NCI-H1694 treated with DMSO at 0.1 percent for 48 hours (cell line): ENCODE data around the gene KCNJ11.

Experiments
- DNase-seq: peaks from one replicate; lab custom pipeline; 2025; lab: John Stamatoyannopoulos, UW

The KCNJ11 gene

GRCh38 chr11:17391493-17392355 lies 3.3 kb upstream of the KCNJ11 start:
- no peak for DNase-seq

GRCh38 chr11:17389957-17390649 lies 1.6 kb upstream of the KCNJ11 start:
- no peak for DNase-seq

- peak; percentile 44 for DNase-seq
Observed at GRCh38 chr11:17389211-17389956, 925 bp upstream of the KCNJ11 start.

GRCh38 chr11:17387811-17388210 lies 648 bp downstream of the KCNJ11 start:
- no peak for DNase-seq

- DNase-seq, result no peak
Observed at GRCh38 chr11:17387254-17387653, 1.2 kb downstream of the KCNJ11 start.

GRCh38 chr11:17386331-17387084 lies 2.0 kb downstream of the KCNJ11 start:
- DNase-seq, result peak; percentile 34

GRCh38 chr11:17385926-17386325 lies 2.5 kb downstream of the KCNJ11 start:
- no peak for DNase-seq

- no peak for DNase-seq
Observed at GRCh38 chr11:17385492-17385891, 3.0 kb downstream of the KCNJ11 start.

- peak; percentile 56 for DNase-seq
Observed at GRCh38 chr11:17384002-17384511, 4.4 kb downstream of the KCNJ11 start.

- DNase-seq, result no peak
Observed at GRCh38 chr11:17383461-17383860, 5.0 kb downstream of the KCNJ11 start.

GRCh38 chr11:17382046-17382728 lies 6.3 kb downstream of the KCNJ11 start:
- no peak for DNase-seq

- no peak for DNase-seq
Observed at GRCh38 chr11:17381156-17381555, 7.3 kb downstream of the KCNJ11 start.

- DNase-seq, result no peak
Observed at GRCh38 chr11:17379383-17380180, 8.9 kb downstream of the KCNJ11 start.

GRCh38 chr11:17378655-17379054 lies 9.8 kb downstream of the KCNJ11 start:
- DNase-seq, result no peak

GRCh38 chr11:17376493-17376892 lies 12.0 kb downstream of the KCNJ11 start:
- DNase-seq, result no peak

GRCh38 chr11:17375547-17375946 lies 12.9 kb downstream of the KCNJ11 start:
- DNase-seq, result no peak

GRCh38 chr11:17371614-17372013 lies 16.8 kb downstream of the KCNJ11 start:
- DNase-seq, result no peak

GRCh38 chr11:17369684-17370243 lies 18.7 kb downstream of the KCNJ11 start:
- no peak for DNase-seq

GRCh38 chr11:17369094-17369493 lies 19.4 kb downstream of the KCNJ11 start:
- no peak for DNase-seq

- no peak for DNase-seq
Observed at GRCh38 chr11:17368551-17368950, 19.9 kb downstream of the KCNJ11 start.
